GM21423 (cell line): ENCODE data around the gene SLC22A23.

ENCODE experiments used
- ATAC-seq: cut with Tn5 transposase; IDR thresholded peaks from one replicate; pipeline ENCODE4 v1.9.1; 2021; ENCODE audit warnings: mild to moderate bottlenecking, moderate library complexity; ENCODE audit not compliant: unreplicated experiment

SLC22A23 gene

GRCh38 chr6:3423439-3424184 lies 33.2 kb downstream of the SLC22A23 start:
- ATAC-seq = no peak

- no peak for ATAC-seq
Observed at GRCh38 chr6:3422435-3423070, 34.3 kb downstream of the SLC22A23 start.

GRCh38 chr6:3421791-3422434 lies 34.9 kb downstream of the SLC22A23 start:
- ATAC-seq = no peak

GRCh38 chr6:3421143-3421542 lies 35.7 kb downstream of the SLC22A23 start:
- no peak for ATAC-seq

GRCh38 chr6:3419624-3420272 lies 37.1 kb downstream of the SLC22A23 start:
- ATAC-seq = no peak

GRCh38 chr6:3418496-3419060 lies 38.3 kb downstream of the SLC22A23 start:
- ATAC-seq = no peak

- ATAC-seq = no peak
Observed at GRCh38 chr6:3417473-3417872, 39.4 kb downstream of the SLC22A23 start.

- ATAC-seq = no peak
Observed at GRCh38 chr6:3415490-3415889, 41.4 kb downstream of the SLC22A23 start.

GRCh38 chr6:3415082-3415453 lies 41.8 kb downstream of the SLC22A23 start:
- no peak for ATAC-seq

- no peak for ATAC-seq
Observed at GRCh38 chr6:3414327-3415081, 42.3 kb downstream of the SLC22A23 start.

GRCh38 chr6:3413592-3413991 lies 43.3 kb downstream of the SLC22A23 start:
- no peak for ATAC-seq

GRCh38 chr6:3412779-3413500 lies 43.9 kb downstream of the SLC22A23 start:
- ATAC-seq = no peak

GRCh38 chr6:3411967-3412778 lies 44.7 kb downstream of the SLC22A23 start:
- no peak for ATAC-seq

GRCh38 chr6:3410385-3411360 lies 46.2 kb downstream of the SLC22A23 start:
- no peak for ATAC-seq

GRCh38 chr6:3409699-3410384 lies 47.0 kb downstream of the SLC22A23 start:
- ATAC-seq = no peak

GRCh38 chr6:3408665-3409064 lies 48.2 kb downstream of the SLC22A23 start:
- ATAC-seq = no peak

GRCh38 chr6:3407840-3408239 lies 49.0 kb downstream of the SLC22A23 start:
- no peak for ATAC-seq
